DND-41 (cell line): ENCODE results near the gene P2RX1.

ENCODE experiments used
- ATAC-seq: fragments of 200-7000 bp; cut with Tn5 transposase; 3 replicates; pipeline ENCODE4 v1.9.1; 2021; ENCODE audit warnings: low read depth; ENCODE audit not compliant: insufficient read depth
- DNase-seq: peaks from one replicate; pipeline ENCODE4 v3.0.0-alpha.2; 2020
- H2AFZ ChIP-seq: 2 replicates; pipeline ENCODE4 v1.6.0; 2012; ENCODE audit warnings: low read depth, low read length
- H3K27ac ChIP-seq: 2 replicates; pipeline ENCODE4 v1.5.1; 2012; ENCODE audit warnings: low read length, inconsistent platforms
- H3K27me3 ChIP-seq: fragments of 200-600 bp; sonication (generic); 2 replicates; pipeline ENCODE4 v1.6.0; 2012; ENCODE audit warnings: low read length, mild to moderate bottlenecking, inconsistent platforms; ENCODE audit not compliant: insufficient read depth, poor library complexity
- H3K36me3 ChIP-seq: 2 replicates; pipeline ENCODE4 v1.5.1; 2012; ENCODE audit warnings: low read length, inconsistent platforms; ENCODE audit not compliant: insufficient read depth
- H3K4me1 ChIP-seq: 2 replicates; pipeline ENCODE4 v1.5.1; 2012; ENCODE audit warnings: mild to moderate bottlenecking, low read length; ENCODE audit not compliant: insufficient read depth
- H3K4me2 ChIP-seq: 2 replicates; pipeline ENCODE4 v1.6.0; 2012; ENCODE audit warnings: mild to moderate bottlenecking, moderate library complexity, low read length, inconsistent platforms; ENCODE audit not compliant: insufficient read depth
- H3K4me3 ChIP-seq, 2 experiments: fragments of 200-600 bp in 1 of 2; shearing (Covaris generic) in 1 of 2; 2 replicates each; pipeline ENCODE4 v1.5.1; 2012 to 2016; ENCODE audit warnings: inconsistent platforms in 2 of 2, low read length in 2 of 2, mild to moderate bottlenecking in 2 of 2, low read depth in 1 of 2, moderate library complexity in 1 of 2
- H3K79me2 ChIP-seq: 2 replicates; pipeline ENCODE4 v1.6.0; 2012; ENCODE audit warnings: low read length, inconsistent platforms; ENCODE audit not compliant: insufficient read depth
- H3K9ac ChIP-seq: 2 replicates; pipeline ENCODE4 v1.6.0; 2012; ENCODE audit warnings: low read depth, mild to moderate bottlenecking, inconsistent platforms, low read length, moderate library complexity
- H3K9me3 ChIP-seq: 2 replicates; pipeline ENCODE4 v1.5.1; 2012; ENCODE audit warnings: low read length, moderate library complexity, mild to moderate bottlenecking, inconsistent platforms; ENCODE audit not compliant: insufficient read depth, severe bottlenecking
- H4K20me1 ChIP-seq: 2 replicates; pipeline ENCODE4 v1.6.0; 2012; ENCODE audit warnings: low read length; ENCODE audit not compliant: insufficient read depth
- EZH2 ChIP-seq: IDR thresholded peaks from 3 replicates; pipeline ENCODE4 v1.6.1; 2012; ENCODE audit warnings: borderline replicate concordance, low read depth, mild to moderate bottlenecking, moderate library complexity, low read length, inconsistent platforms; ENCODE audit not compliant: severe bottlenecking
- TF ChIP-seq, protein P1 (sequence below): IDR thresholded peaks from 2 replicates; pipeline ENCODE4 v1.5.1; 2012; ENCODE audit warnings: borderline replicate concordance, low read length, moderate library complexity, mild to moderate bottlenecking; ENCODE audit not compliant: poor library complexity, severe bottlenecking; ENCODE audit errors: extremely low read depth

The P2RX1 gene

DNA sequence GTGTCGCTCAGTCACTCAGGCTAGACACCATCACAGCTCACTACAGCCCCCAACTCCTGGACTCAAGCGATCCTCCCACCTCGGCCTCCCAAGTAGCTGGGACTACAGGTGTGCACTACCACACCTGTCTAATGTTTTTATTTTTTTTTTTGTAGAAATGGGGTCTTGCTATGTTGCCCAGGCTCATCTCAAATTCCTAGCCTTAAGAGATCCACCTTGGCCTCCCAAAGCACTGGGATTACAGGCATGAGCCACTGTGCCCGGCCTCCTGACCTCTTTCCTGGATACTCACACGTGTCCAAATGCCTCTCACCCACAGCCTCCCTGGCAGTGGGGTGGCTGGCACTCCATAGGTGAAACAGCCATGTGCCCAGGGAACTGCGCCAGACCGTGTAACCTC is 40.9 kb downstream of the P2RX1 start:
- Histone ChIP-seq H3K9me3 (no peaks in the 10 kb centered on the region), H3K79me2 (no peaks in the 10 kb centered on the region), H3K4me3 (no peak overlapping the region), H3K9ac (no peak overlapping the region), H3K36me3 (peaks cover 8% of the 10 kb centered on the region; the same call in 1 of the 2 replicates), H3K4me1 (no peaks in the 10 kb centered on the region), H3K4me2 (no peak overlapping the region), H2AFZ (no peak overlapping the region), H3K27ac (no peak overlapping the region), H3K27me3 (no peaks in the 10 kb centered on the region), H4K20me1 (no peaks in the 10 kb centered on the region)
- TF ChIP-seq EZH2 = no peak
- TF ChIP-seq, protein P1, sequence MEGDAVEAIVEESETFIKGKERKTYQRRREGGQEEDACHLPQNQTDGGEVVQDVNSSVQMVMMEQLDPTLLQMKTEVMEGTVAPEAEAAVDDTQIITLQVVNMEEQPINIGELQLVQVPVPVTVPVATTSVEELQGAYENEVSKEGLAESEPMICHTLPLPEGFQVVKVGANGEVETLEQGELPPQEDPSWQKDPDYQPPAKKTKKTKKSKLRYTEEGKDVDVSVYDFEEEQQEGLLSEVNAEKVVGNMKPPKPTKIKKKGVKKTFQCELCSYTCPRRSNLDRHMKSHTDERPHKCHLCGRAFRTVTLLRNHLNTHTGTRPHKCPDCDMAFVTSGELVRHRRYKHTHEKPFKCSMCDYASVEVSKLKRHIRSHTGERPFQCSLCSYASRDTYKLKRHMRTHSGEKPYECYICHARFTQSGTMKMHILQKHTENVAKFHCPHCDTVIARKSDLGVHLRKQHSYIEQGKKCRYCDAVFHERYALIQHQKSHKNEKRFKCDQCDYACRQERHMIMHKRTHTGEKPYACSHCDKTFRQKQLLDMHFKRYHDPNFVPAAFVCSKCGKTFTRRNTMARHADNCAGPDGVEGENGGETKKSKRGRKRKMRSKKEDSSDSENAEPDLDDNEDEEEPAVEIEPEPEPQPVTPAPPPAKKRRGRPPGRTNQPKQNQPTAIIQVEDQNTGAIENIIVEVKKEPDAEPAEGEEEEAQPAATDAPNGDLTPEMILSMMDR = no peak
- DNase-seq (no peak), ATAC-seq (no peak)

DNA sequence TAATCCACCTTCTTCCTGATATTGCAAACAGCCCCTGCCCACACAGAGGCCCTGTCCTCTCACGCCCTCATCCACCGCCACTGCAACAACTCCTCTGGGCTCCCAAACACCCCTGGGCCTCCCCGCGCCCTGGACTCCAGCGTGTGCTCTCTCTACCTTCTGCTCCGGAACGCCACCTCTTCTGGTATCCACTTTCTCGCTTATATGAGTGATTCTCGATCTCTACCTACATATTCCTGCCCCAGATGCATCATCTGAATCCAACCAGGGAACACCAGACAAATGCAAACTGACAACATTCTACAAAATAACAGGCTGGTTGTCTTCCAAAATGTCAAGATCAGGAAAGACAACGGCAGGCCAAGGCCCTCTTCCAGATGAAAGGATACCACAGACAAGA is 42.4 kb downstream of the P2RX1 start:
- no peaks in the 10 kb centered on the region for H4K20me1 ChIP-seq
- no peak for DNase-seq
- H3K4me2 ChIP-seq = no peak overlapping the region
- no peaks in the 10 kb centered on the region for H3K27me3 ChIP-seq
- no peak overlapping the region for H3K27ac ChIP-seq
- no peak for ATAC-seq
- no peak overlapping the region for H2AFZ ChIP-seq
- H3K79me2 ChIP-seq = no peaks in the 10 kb centered on the region
- peaks cover 8% of the 10 kb centered on the region; the same call in 1 of the 2 replicates for H3K36me3 ChIP-seq
- H3K9ac ChIP-seq = no peak overlapping the region
- no peak overlapping the region for H3K4me3 ChIP-seq
- H3K4me1 ChIP-seq = no peaks in the 10 kb centered on the region
- no peak for TF ChIP-seq EZH2
- TF ChIP-seq, protein P1 = no peak
- H3K9me3 ChIP-seq = no peaks in the 10 kb centered on the region

DNA sequence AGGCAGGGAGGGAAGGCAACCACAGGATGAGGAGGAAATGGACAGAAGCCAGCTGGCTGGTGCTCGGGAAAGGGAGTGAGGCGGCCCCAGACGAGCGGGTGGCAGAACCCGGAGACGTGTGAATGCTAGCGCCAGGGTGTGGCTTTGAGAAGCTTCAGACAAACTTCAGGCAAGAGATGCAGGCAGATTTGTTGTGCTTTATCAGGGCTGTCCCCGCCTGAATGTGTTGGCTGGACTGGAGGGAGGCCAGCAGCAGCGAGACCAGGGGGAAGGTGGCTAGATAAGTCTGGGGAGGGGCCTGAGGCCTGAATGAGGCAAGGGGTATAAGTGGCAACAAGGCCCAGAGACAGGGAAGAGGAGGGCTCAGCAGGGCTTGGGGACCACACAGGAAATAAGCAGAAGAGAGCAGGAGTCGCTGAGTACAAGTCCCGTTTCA is 45.4 kb downstream of the P2RX1 start:
- Histone ChIP-seq H3K9ac (no peak overlapping the region), H2AFZ (no peak overlapping the region), H4K20me1 (no peaks in the 10 kb centered on the region), H3K79me2 (no peaks in the 10 kb centered on the region), H3K9me3 (no peaks in the 10 kb centered on the region), H3K36me3 (peaks cover 8% of the 10 kb centered on the region; the same call in 1 of the 2 replicates), H3K4me2 (no peak overlapping the region), H3K27ac (no peak overlapping the region), H3K4me1 (no peaks in the 10 kb centered on the region), H3K27me3 (no peaks in the 10 kb centered on the region), H3K4me3 (no peak overlapping the region)
- no peak; the same call in 2 of the 3 replicates for ATAC-seq
- TF ChIP-seq EZH2 = no peak
- TF ChIP-seq, protein P1 = no peak
- DNase-seq = no peak

DNA sequence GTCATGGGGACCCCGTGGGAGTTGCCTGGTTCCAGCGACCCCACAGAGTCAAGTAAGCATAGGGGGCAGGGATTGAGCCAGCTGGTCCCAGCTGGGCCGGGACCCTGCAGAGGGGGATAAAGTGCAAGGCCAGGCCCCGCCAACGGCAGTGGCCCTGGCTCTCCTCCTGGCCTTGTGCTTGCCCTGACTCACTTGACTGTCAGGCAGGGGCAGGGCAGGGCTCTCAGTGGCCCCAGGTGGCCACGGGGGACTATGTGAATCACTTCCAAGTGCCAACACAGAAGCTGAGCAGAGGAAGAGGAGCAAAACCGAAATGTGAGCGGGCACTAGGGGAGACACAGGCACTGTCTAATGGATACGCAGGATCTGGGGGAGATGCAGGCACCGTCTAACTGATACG is 48.7 kb downstream of the P2RX1 start:
- H3K27ac ChIP-seq = no peak overlapping the region

More for the DNA sequence above, 48.7 kb downstream of the P2RX1 start:
- ATAC-seq = no peak
- no peak for DNase-seq
- Histone ChIP-seq H3K4me3 (no peak overlapping the region), H3K4me2 (no peak overlapping the region), H3K27me3 (no peaks in the 10 kb centered on the region), H3K36me3 (peaks cover 5% of the 10 kb centered on the region; the same call in 1 of the 2 replicates), H3K9me3 (no peaks in the 10 kb centered on the region), H3K4me1 (no peaks in the 10 kb centered on the region), H3K79me2 (no peaks in the 10 kb centered on the region), H3K9ac (no peak overlapping the region), H2AFZ (no peak overlapping the region), H4K20me1 (no peaks in the 10 kb centered on the region; the same call in 1 of the 2 replicates)
- no peak for TF ChIP-seq EZH2
- TF ChIP-seq, protein P1 = no peak
